ENCODE measurements around the gene PREP. TPM values are rescaled to one million over a fixed set of nuclear protein-coding genes. Genes with fewer than 3 reads are reported as not detected.

The PREP gene
- total RNA-seq, 1 experiment from 2014 or later = 69.9 TPM

- no TSS peak for BruUV-seq (replicated peaks)
- Histone ChIP-seq H3K27me3 (replicated peaks; ENCODE audit: control insufficient read depth, insufficient read depth, low read length) (no peaks in the 10 kb centered on the region), H3K4me1 (peaks cover 43% of the 10 kb centered on the region), H3K36me3 (ENCODE audit: control insufficient read depth, insufficient read depth, low read length) (peaks cover 2% of the 10 kb centered on the region; the same call in 1 of the 2 replicates), H3K9me3 (no peaks in the 10 kb centered on the region), H3K4me3 (ENCODE audit: low read depth, low read length) (no peak overlapping the region)
- Mint-ChIP-seq H3K27ac (ENCODE audit: unreplicated experiment) (peak overlapping the region; percentile 59), H3K27me3 (ENCODE audit: insufficient read depth, unreplicated experiment) (no peaks in the 10 kb centered on the region), H3K9me3 (ENCODE audit: unreplicated experiment) (no peaks in the 10 kb centered on the region), H3K36me3 (ENCODE audit: insufficient read depth, unreplicated experiment) (peaks cover 56% of the 10 kb centered on the region), H3K4me1 (ENCODE audit: low read depth, unreplicated experiment) (peaks cover 16% of the 10 kb centered on the region), H3K4me3 (ENCODE audit: unreplicated experiment) (no peak overlapping the region)
- no peak for DNase-seq
- POLR2A ChIA-PET = no interaction called here
- intact Hi-C loops (cut with micrococcal nuclease; ENCODE audit: unreplicated experiment) = no loop called here
- CTCF ChIA-PET = no interaction called here
- no peak for TF ChIP-seq CTCF (IDR thresholded peaks at IDR 0.05; ENCODE audit: insufficient read depth in 1 of 2, low read depth in 1 of 2, low read length in 1 of 2, severe bottlenecking in 1 of 2, unreplicated experiment in 1 of 2)
These were observed 11.2 kb downstream of the PREP start for GRCh38 chr6:105391705-105392104.

GRCh38 chr6:105389543-105389942 is 13.3 kb downstream of the PREP start:
- Mint-ChIP-seq H3K27me3 (ENCODE audit: insufficient read depth, unreplicated experiment) (no peaks in the 10 kb centered on the region), H3K36me3 (ENCODE audit: insufficient read depth, unreplicated experiment) (peaks cover 58% of the 10 kb centered on the region), H3K4me3 (ENCODE audit: unreplicated experiment) (no peak overlapping the region), H3K27ac (ENCODE audit: unreplicated experiment) (peak overlapping the region; percentile 82), H3K9me3 (ENCODE audit: unreplicated experiment) (no peaks in the 10 kb centered on the region), H3K4me1 (ENCODE audit: low read depth, unreplicated experiment) (peaks cover 23% of the 10 kb centered on the region)
- Histone ChIP-seq H3K36me3 (ENCODE audit: control insufficient read depth, insufficient read depth, low read length) (peaks cover 4% of the 10 kb centered on the region; the same call in 1 of the 2 replicates), H3K4me1 (peaks cover 46% of the 10 kb centered on the region), H3K27me3 (replicated peaks; ENCODE audit: control insufficient read depth, insufficient read depth, low read length) (no peaks in the 10 kb centered on the region), H3K4me3 (ENCODE audit: low read depth, low read length) (no peak overlapping the region), H3K9me3 (no peaks in the 10 kb centered on the region)
- ChIA-PET POLR2A (interaction anchor here (1.6 kb wide), 1 partner anchor 15 kb away, joined by 7 read pairs; no protein-coding TSS in a partner anchor), CTCF (interaction anchor here (1.0 to 1.3 kb wide), 3 partner anchors 13 to 28 kb away, joined by 4 to 5 read pairs (median 4); partner anchors contain the start of gene PREP)
- no peak for TF ChIP-seq CTCF (IDR thresholded peaks at IDR 0.05; ENCODE audit: insufficient read depth in 1 of 2, low read depth in 1 of 2, low read length in 1 of 2, severe bottlenecking in 1 of 2, unreplicated experiment in 1 of 2)
- BruUV-seq (replicated peaks) = no TSS peak
- intact Hi-C loops (cut with micrococcal nuclease; ENCODE audit: unreplicated experiment) = no loop called here
- no peak for DNase-seq

DNA sequence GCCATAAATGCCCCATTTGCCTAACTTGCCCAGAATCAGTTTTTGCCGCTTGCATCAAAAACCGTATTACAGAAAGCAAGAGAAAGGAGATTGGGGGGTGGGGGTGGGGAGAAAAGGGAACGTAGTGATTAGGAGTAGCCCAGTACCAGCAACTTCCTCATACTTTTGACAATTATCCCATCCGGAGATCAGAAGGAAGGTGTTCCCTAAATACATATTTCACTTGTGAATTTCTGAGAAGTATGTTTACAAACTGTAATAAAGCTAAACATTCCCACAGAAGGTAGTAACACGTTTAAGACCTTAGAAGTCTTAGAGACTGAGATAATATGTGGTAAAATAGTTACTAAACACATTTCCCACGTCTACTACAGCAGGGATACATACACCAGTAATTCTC is 14.5 kb downstream of the PREP start:
- ChIA-PET CTCF (interaction anchor here (1.1 to 1.4 kb wide), 2 partner anchors 14 to 27 kb away, joined by 4 read pairs; partner anchors contain the start of gene PREP), POLR2A (interaction anchor here (0.5 to 1.6 kb wide), 2 partner anchors 14 to 25 kb away, joined by 3 to 7 read pairs; no protein-coding TSS in a partner anchor)
- no peak overlapping the region for H3K4me3 Mint-ChIP-seq (ENCODE audit: unreplicated experiment)
- peak overlapping the region; percentile 82 for H3K27ac Mint-ChIP-seq (ENCODE audit: unreplicated experiment)
- intact Hi-C loops (cut with micrococcal nuclease; ENCODE audit: unreplicated experiment) = loop anchor here (1.0 kb wide), 1 partner anchor 14 kb away; no protein-coding TSS in a partner anchor
- H3K27me3 ChIP-seq (replicated peaks; ENCODE audit: control insufficient read depth, insufficient read depth, low read length) = no peaks in the 10 kb centered on the region
- H3K4me3 ChIP-seq (ENCODE audit: low read depth, low read length) = no peak overlapping the region
- H3K9me3 Mint-ChIP-seq (ENCODE audit: unreplicated experiment) = no peaks in the 10 kb centered on the region
- H3K36me3 ChIP-seq (ENCODE audit: control insufficient read depth, insufficient read depth, low read length) = peaks cover 7% of the 10 kb centered on the region
- H3K9me3 ChIP-seq = no peaks in the 10 kb centered on the region
- H3K4me1 ChIP-seq = peaks cover 58% of the 10 kb centered on the region
- peaks cover 67% of the 10 kb centered on the region for H3K36me3 Mint-ChIP-seq (ENCODE audit: insufficient read depth, unreplicated experiment)
- DNase-seq = peak in 1 of 2 experiments; percentile 34
- no TSS peak for BruUV-seq (replicated peaks)
- H3K27me3 Mint-ChIP-seq (ENCODE audit: insufficient read depth, unreplicated experiment) = no peaks in the 10 kb centered on the region
- no peak for TF ChIP-seq CTCF (IDR thresholded peaks at IDR 0.05; ENCODE audit: insufficient read depth in 1 of 2, low read depth in 1 of 2, low read length in 1 of 2, severe bottlenecking in 1 of 2, unreplicated experiment in 1 of 2)
- peaks cover 25% of the 10 kb centered on the region for H3K4me1 Mint-ChIP-seq (ENCODE audit: low read depth, unreplicated experiment)
